ENCODE data around the gene AKAP17A. TPM values are rescaled to one million over a fixed set of nuclear protein-coding genes. Genes with fewer than 3 reads are reported as not detected.

AKAP17A gene
- total RNA-seq, 1 experiment from 2014 or later, result 35.4 TPM

DNA sequence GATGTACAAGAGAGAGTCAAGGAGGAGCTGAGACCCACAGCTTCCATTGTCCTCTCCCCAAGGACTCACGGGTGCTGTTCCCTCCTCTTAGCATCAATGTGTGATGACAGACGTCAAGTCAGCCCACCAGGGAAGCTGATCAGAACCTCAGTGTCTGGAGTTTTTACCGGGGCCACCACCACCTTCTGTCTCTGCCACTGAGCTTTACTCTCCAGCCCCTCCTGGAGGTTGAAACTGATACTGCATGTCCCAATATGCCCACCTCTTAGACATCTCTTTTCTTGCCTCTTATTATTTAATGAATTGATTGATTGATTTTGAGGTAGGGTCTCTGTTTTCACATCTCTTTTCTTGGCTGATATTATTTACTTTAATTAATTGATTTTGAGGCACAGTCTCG, 10.3 kb upstream of the AKAP17A start:
- ChIA-PET RAD21 (ENCODE audit: low non-redundant PET in 1 of 2, low total read pairs in 2 of 2, uncharacterized antibody in 2 of 2, unreplicated experiment in 2 of 2) (no interaction called here), CTCF (no interaction called here), POLR2A (no interaction called here)
- no peaks in the 10 kb centered on the region for H3K36me3 ChIP-seq (ENCODE audit: control insufficient read depth in 1 of 2, insufficient read depth in 2 of 2, low read length in 2 of 2)
- DNase-seq (ENCODE audit: low read depth, low spot score) (no peak), ATAC-seq (peak; percentile 72)
- TF ChIP-seq SP1 (IDR thresholded peaks at IDR 0.05; ENCODE audit: low read depth), result no peak
- TF ChIP-seq SIN3A (IDR thresholded peaks at IDR 0.05; ENCODE audit: low read depth), result no peak
- no peak for TF ChIP-seq FOSL1 (IDR thresholded peaks at IDR 0.05; ENCODE audit: low read depth)
- TF ChIP-seq, protein P1, sequence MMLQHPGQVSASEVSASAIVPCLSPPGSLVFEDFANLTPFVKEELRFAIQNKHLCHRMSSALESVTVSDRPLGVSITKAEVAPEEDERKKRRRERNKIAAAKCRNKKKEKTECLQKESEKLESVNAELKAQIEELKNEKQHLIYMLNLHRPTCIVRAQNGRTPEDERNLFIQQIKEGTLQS (IDR thresholded peaks at IDR 0.05), result no peak
- TF ChIP-seq POLR2A (IDR thresholded peaks at IDR 0.05; ENCODE audit: borderline replicate concordance, extremely low read depth, insufficient read depth, insufficient read length), result no peak
- no peak for TF ChIP-seq POLR2AphosphoS5 (IDR thresholded peaks at IDR 0.05; ENCODE audit: low read depth, low read length)
- no peak for TF ChIP-seq YY1 (IDR thresholded peaks at IDR 0.05; ENCODE audit: extremely low read depth, insufficient replicate concordance, low read depth, low read length)
- no peak for TF ChIP-seq EZH2phosphoT487 (IDR thresholded peaks at IDR 0.05; ENCODE audit: borderline replicate concordance)
- TF ChIP-seq EGR1 (IDR thresholded peaks at IDR 0.05; ENCODE audit: low read depth), result no peak
- TF ChIP-seq, protein P2, sequence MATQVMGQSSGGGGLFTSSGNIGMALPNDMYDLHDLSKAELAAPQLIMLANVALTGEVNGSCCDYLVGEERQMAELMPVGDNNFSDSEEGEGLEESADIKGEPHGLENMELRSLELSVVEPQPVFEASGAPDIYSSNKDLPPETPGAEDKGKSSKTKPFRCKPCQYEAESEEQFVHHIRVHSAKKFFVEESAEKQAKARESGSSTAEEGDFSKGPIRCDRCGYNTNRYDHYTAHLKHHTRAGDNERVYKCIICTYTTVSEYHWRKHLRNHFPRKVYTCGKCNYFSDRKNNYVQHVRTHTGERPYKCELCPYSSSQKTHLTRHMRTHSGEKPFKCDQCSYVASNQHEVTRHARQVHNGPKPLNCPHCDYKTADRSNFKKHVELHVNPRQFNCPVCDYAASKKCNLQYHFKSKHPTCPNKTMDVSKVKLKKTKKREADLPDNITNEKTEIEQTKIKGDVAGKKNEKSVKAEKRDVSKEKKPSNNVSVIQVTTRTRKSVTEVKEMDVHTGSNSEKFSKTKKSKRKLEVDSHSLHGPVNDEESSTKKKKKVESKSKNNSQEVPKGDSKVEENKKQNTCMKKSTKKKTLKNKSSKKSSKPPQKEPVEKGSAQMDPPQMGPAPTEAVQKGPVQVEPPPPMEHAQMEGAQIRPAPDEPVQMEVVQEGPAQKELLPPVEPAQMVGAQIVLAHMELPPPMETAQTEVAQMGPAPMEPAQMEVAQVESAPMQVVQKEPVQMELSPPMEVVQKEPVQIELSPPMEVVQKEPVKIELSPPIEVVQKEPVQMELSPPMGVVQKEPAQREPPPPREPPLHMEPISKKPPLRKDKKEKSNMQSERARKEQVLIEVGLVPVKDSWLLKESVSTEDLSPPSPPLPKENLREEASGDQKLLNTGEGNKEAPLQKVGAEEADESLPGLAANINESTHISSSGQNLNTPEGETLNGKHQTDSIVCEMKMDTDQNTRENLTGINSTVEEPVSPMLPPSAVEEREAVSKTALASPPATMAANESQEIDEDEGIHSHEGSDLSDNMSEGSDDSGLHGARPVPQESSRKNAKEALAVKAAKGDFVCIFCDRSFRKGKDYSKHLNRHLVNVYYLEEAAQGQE (IDR thresholded peaks at IDR 0.05; ENCODE audit: low read depth), result no peak
- TF ChIP-seq TCF7L2 (IDR thresholded peaks at IDR 0.05; ENCODE audit: borderline replicate concordance, extremely low read depth, insufficient read depth, insufficient read length), result no peak
- TF ChIP-seq CEBPB (IDR thresholded peaks at IDR 0.05; ENCODE audit: low read depth), result no peak
- peak; percentile 43 for TF ChIP-seq RAD21 (IDR thresholded peaks at IDR 0.05; ENCODE audit: low read depth)
- TF ChIP-seq, protein P3, sequence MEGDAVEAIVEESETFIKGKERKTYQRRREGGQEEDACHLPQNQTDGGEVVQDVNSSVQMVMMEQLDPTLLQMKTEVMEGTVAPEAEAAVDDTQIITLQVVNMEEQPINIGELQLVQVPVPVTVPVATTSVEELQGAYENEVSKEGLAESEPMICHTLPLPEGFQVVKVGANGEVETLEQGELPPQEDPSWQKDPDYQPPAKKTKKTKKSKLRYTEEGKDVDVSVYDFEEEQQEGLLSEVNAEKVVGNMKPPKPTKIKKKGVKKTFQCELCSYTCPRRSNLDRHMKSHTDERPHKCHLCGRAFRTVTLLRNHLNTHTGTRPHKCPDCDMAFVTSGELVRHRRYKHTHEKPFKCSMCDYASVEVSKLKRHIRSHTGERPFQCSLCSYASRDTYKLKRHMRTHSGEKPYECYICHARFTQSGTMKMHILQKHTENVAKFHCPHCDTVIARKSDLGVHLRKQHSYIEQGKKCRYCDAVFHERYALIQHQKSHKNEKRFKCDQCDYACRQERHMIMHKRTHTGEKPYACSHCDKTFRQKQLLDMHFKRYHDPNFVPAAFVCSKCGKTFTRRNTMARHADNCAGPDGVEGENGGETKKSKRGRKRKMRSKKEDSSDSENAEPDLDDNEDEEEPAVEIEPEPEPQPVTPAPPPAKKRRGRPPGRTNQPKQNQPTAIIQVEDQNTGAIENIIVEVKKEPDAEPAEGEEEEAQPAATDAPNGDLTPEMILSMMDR (IDR thresholded peaks at IDR 0.05 in 2 of 3, conservative IDR thresholded peaks at IDR 0.05 in 1 of 3; ENCODE audit: borderline replicate concordance in 1 of 3, insufficient read depth in 1 of 3, low read depth in 2 of 3, low read length in 2 of 3), result peak; percentile 22 to 78 (median 71); a peak in 5 of 6 replicates
- no peak overlapping the region for H3K27ac ChIP-seq (ENCODE audit: low read depth, low read length)
- no peak overlapping the region for H2AFZ ChIP-seq (ENCODE audit: low read depth, low read length, poor library complexity, severe bottlenecking)
- H3K27me3 ChIP-seq (ENCODE audit: insufficient read depth, low read length), result no peaks in the 10 kb centered on the region
- no peaks in the 10 kb centered on the region for H3K9me3 ChIP-seq (ENCODE audit: control insufficient read depth in 1 of 2, insufficient read depth in 1 of 2, low read depth in 1 of 2, low read length in 2 of 2)
- H3K4me3 ChIP-seq (replicated peaks in 1 of 2; ENCODE audit: low read depth in 1 of 2, low read length in 2 of 2), result no peak overlapping the region
- no TSS peak for BruUV-seq (replicated peaks)
- peaks cover 0 to 14% of the 10 kb centered on the region in 2 experiments; a peak in 2 of 4 replicates for H3K4me1 ChIP-seq (ENCODE audit: control insufficient read depth in 1 of 2, insufficient read depth in 2 of 2, low read length in 2 of 2)
- H3K9me2 ChIP-seq (ENCODE audit: insufficient read depth), result no peaks in the 10 kb centered on the region
- H3K4me2 ChIP-seq (ENCODE audit: low read length), result no peak overlapping the region
- no peak overlapping the region for H3K9ac ChIP-seq (ENCODE audit: low read length)
- no peaks in the 10 kb centered on the region for H3K79me2 ChIP-seq (ENCODE audit: insufficient read depth, low read length)
- no peaks in the 10 kb centered on the region for H4K20me1 ChIP-seq (ENCODE audit: insufficient read depth)
- intact Hi-C loops (cut with micrococcal nuclease), result loop anchor here (5.0 kb wide), 1 partner anchor 129 kb away; the partner anchor contains the start of gene ASMTL
